B cell (primary cell): ENCODE measurements around the gene NINJ2. TPM values are rescaled to one million over a fixed set of nuclear protein-coding genes. Genes with fewer than 3 reads are reported as not detected.

Experiments
- ATAC-seq: fragments of 200-7000 bp; cut with Tn5 transposase; one replicate; pipeline ENCODE4 v1.10.0; 2021; ENCODE audit warnings: low read depth, mild to moderate bottlenecking, moderate number of reproducible peaks, moderate library complexity
- CTCF ChIA-PET: fragments of 350-600 bp; sonication (Branson Sonifier 250); formaldehyde crosslinking; loops from one replicate; lab custom pipeline; 2021; ENCODE audit warnings: antibody characterized with exemption, inconsistent platforms; lab: Charles Lee
- POLR2A ChIA-PET: fragments of 350-600 bp; sonication (Branson Sonifier 250); formaldehyde crosslinking; loops from one replicate; lab custom pipeline; 2021; ENCODE audit warnings: antibody characterized with exemption; lab: Charles Lee
- DNase-seq: peaks from one replicate; pipeline ENCODE4 v3.0.0; 2013
- H2AFZ ChIP-seq: 2 replicates; pipeline ENCODE4 v1.6.1; 2012; ENCODE audit warnings: mild to moderate bottlenecking, low read depth, low read length; ENCODE audit not compliant: insufficient read depth, poor library complexity, severe bottlenecking
- H3K27ac ChIP-seq, 2 donors: 1 replicate in 1 of 2; 2 replicates in 1 of 2; pipeline ENCODE4 v1.5.1; 2012 to 2013; ENCODE audit warnings: low read length in 2 of 2, mild to moderate bottlenecking in 2 of 2, moderate library complexity in 1 of 2
- H3K27me3 ChIP-seq, 4 experiments: fragments of 200-600 bp in 1 of 4; sonication (generic) in 1 of 4; replicated peaks in 1 of 4; 1 replicate in 2 of 4; 2 replicates in 2 of 4; pipeline versions ENCODE4 v1.6.1 to v1.7.0; 2013 to 2016; ENCODE audit warnings: low read length in 3 of 4, mild to moderate bottlenecking in 2 of 4, mixed read lengths in 1 of 4, moderate library complexity in 1 of 4; ENCODE audit not compliant: insufficient read depth in 4 of 4, control insufficient read depth in 3 of 4; ENCODE audit errors: control extremely low read depth in 1 of 4
- H3K36me3 ChIP-seq, 2 experiments: replicated peaks in 1 of 2; 1 replicate in 1 of 2; 2 replicates in 1 of 2; pipeline versions ENCODE4 v1.6.1 to v1.7.1; 2013; ENCODE audit warnings: low read length in 1 of 2; ENCODE audit not compliant: insufficient read depth in 2 of 2, control insufficient read depth in 1 of 2; ENCODE audit errors: control extremely low read depth in 1 of 2, extremely low read depth in 1 of 2
- H3K4me1 ChIP-seq, 2 donors: fragments of 200-600 bp in 1 of 2; sonication (generic) in 1 of 2; 1 replicate in 1 of 2; 2 replicates in 1 of 2; pipeline versions ENCODE4 v1.5.1 to v1.6.1; 2013 to 2017; ENCODE audit warnings: low read length in 2 of 2; ENCODE audit not compliant: control insufficient read depth in 2 of 2, insufficient read depth in 2 of 2
- H3K4me2 ChIP-seq: replicated peaks from 2 replicates; pipeline ENCODE3; 2012; ENCODE audit warnings: mild to moderate bottlenecking, low read depth, low read length; ENCODE audit not compliant: poor library complexity, severe bottlenecking
- H3K4me3 ChIP-seq, 5 experiments: fragments of 200-600 bp in 1 of 5; sonication (generic) in 1 of 5; 1 replicate in 3 of 5; 2 replicates in 2 of 5; pipeline versions ENCODE4 v1.5.1 to v1.7.0; 2011 to 2016; ENCODE audit warnings: low read length in 4 of 5, mild to moderate bottlenecking in 4 of 5, low read depth in 2 of 5, control low read depth in 1 of 5, moderate library complexity in 1 of 5; ENCODE audit not compliant: insufficient read depth in 1 of 5; ENCODE audit errors: control extremely low read depth in 1 of 5, extremely low read depth in 1 of 5
- H3K79me2 ChIP-seq: fragments of 200-600 bp; sonication (generic); one replicate; pipeline ENCODE4 v1.6.0; 2016; ENCODE audit warnings: low read length; ENCODE audit not compliant: control insufficient read depth, insufficient read depth
- H3K9ac ChIP-seq: fragments of 200-600 bp; sonication (generic); 2 replicates; pipeline ENCODE4 v1.6.1; 2017; ENCODE audit warnings: mild to moderate bottlenecking, low read length, moderate library complexity
- H3K9me3 ChIP-seq, 3 donors: one replicate each; pipeline versions ENCODE4 v1.6.1 to v1.7.1; 2013; ENCODE audit warnings: low read length in 2 of 3; ENCODE audit not compliant: control insufficient read depth in 2 of 3, insufficient read depth in 1 of 3; ENCODE audit errors: control extremely low read depth in 1 of 3
- H4K20me1 ChIP-seq: 2 replicates; pipeline ENCODE4 v1.6.0; 2012; ENCODE audit warnings: mild to moderate bottlenecking, low read length; ENCODE audit not compliant: insufficient read depth, control insufficient read depth, poor library complexity, severe bottlenecking
- H3K27ac Mint-ChIP-seq: one replicate; pipeline ENCODE4 v1.8.0; 2021; ENCODE audit warnings: mixed read lengths
- H3K27me3 Mint-ChIP-seq: one replicate; pipeline ENCODE4 v1.8.0; 2021; ENCODE audit warnings: mixed read lengths
- H3K4me1 Mint-ChIP-seq: one replicate; pipeline ENCODE4 v1.8.0; 2021; ENCODE audit warnings: mixed read lengths
- H3K4me3 Mint-ChIP-seq: one replicate; pipeline ENCODE4 v1.8.0; 2021; ENCODE audit warnings: mixed read lengths
- H3K9me3 Mint-ChIP-seq: one replicate; pipeline ENCODE4 v1.8.0; 2022; ENCODE audit warnings: mixed read lengths; ENCODE audit not compliant: insufficient read depth
- EZH2 ChIP-seq: IDR thresholded peaks from 2 replicates; pipeline ENCODE4 v1.6.1; 2012; ENCODE audit warnings: borderline replicate concordance, low read depth, mild to moderate bottlenecking, moderate library complexity, low read length; ENCODE audit not compliant: insufficient read depth, poor library complexity, severe bottlenecking
- WGBS: methylation state at CpG from one replicate; pipeline ENCODE4 v1.1.5; 2013; ENCODE audit warnings: missing lambda C conversion rate; ENCODE audit not compliant: insufficient coverage; 5-methylcytosine and 5-hydroxymethylcytosine counted together
- intact Hi-C: fragments of 100-400 bp; cut with micrococcal nuclease; formaldehyde crosslinking; loops from one replicate; pipeline ENCODE4 v1.10.0; 2022
- polyA plus RNA-seq: library from polyadenylated mRNA; depleted of rRNA; stranded (reverse); fragments of >200 nt; gene quantifications from 2 replicates; pipeline ENCODE4 v1.2.3, GENCODE V29; 2012
- total RNA-seq, 2 donors: library from RNA; stranded (reverse); fragments of 120-200 nt in 1 of 2; gene quantifications; 1 replicate in 1 of 2; 2 replicates in 1 of 2; pipeline versions ENCODE4 v1.2.3 to v1.2.4, GENCODE V29; 2013 to 2022
- TF ChIP-seq, protein P1 (sequence below): fragments of 200-600 bp; IDR thresholded peaks from one replicate; pipeline ENCODE4 v1.8.0; 2022; ENCODE audit warnings: antibody characterized with exemption, mild to moderate bottlenecking

The NINJ2 gene
- total and polyA plus RNA-seq, 2 donors (not counting 1 experiment from before 2014, with no cell fraction given) = 2.9 to 10.2 TPM

DNA sequence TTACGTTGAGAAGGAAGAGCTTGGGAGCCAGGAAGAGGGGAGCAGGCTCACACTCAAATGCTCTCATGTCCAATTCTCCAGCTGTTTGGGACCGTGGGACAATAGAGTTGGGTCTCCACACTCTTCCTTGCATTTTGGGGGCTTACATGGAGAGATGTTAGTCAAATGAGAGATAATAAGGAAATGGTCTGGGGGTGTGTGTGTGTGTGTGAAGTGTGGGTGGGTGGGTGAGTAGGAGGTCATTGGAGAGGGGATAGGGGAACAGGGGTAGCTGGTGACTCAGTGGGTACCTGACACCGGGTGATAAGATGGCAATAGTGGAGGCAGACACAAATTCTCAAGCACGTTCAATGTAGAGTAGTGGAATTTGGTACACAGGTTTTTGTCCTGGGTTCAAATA, 135.5 kb downstream of the NINJ2 start:
- CTCF ChIA-PET = no interaction called here
- intact Hi-C loops = no loop called here
- Histone ChIP-seq H3K4me2 (no peak overlapping the region), H3K79me2 (no peaks in the 10 kb centered on the region), H3K36me3 (no peaks in the 10 kb centered on the region), H3K27ac (no peak overlapping the region), H3K9ac (no peak overlapping the region), H3K4me3 (no peak overlapping the region), H3K9me3 (peaks cover 0 to 22% (median 9%) of the 10 kb centered on the region in 3 donors), H4K20me1 (no peaks in the 10 kb centered on the region), H3K4me1 (no peaks in the 10 kb centered on the region), H3K27me3 (peaks cover 0 to 3% (median 0%) of the 10 kb centered on the region in 4 experiments), H2AFZ (no peak overlapping the region)
- no peak overlapping the region for H3K27ac Mint-ChIP-seq
- peaks cover 7% of the 10 kb centered on the region for H3K9me3 Mint-ChIP-seq
- TF ChIP-seq, protein P1, sequence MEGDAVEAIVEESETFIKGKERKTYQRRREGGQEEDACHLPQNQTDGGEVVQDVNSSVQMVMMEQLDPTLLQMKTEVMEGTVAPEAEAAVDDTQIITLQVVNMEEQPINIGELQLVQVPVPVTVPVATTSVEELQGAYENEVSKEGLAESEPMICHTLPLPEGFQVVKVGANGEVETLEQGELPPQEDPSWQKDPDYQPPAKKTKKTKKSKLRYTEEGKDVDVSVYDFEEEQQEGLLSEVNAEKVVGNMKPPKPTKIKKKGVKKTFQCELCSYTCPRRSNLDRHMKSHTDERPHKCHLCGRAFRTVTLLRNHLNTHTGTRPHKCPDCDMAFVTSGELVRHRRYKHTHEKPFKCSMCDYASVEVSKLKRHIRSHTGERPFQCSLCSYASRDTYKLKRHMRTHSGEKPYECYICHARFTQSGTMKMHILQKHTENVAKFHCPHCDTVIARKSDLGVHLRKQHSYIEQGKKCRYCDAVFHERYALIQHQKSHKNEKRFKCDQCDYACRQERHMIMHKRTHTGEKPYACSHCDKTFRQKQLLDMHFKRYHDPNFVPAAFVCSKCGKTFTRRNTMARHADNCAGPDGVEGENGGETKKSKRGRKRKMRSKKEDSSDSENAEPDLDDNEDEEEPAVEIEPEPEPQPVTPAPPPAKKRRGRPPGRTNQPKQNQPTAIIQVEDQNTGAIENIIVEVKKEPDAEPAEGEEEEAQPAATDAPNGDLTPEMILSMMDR = no peak
- no peak for TF ChIP-seq EZH2
- ATAC-seq (no peak), DNase-seq (no peak)
- H3K4me1 Mint-ChIP-seq = no peaks in the 10 kb centered on the region
- WGBS = 86% methylated on average over 4 of the region's 4 CpGs
- POLR2A ChIA-PET = no interaction called here
- H3K4me3 Mint-ChIP-seq = no peak overlapping the region
- peaks cover 14% of the 10 kb centered on the region for H3K27me3 Mint-ChIP-seq

DNA sequence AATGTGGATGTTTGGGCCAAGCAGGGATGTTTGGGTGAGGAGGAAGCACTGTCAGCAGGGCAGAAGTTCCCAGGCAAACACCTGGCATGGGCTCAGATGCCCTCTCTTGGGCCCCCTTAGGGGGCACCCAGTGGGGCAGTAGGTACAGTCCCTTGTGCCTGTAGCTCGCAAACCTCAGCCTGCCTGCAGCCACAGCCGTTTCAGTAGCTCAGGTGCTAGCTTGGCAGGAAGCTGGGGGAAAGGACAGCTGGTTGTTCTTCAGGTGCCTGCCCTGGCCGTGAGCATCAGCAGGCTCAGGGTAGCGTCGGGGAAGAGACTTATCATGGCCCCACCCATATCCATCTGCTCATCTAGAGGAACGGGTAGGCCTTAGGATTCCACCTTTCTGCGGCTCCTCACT, 136.0 kb downstream of the NINJ2 start:
- no peak for ATAC-seq
- intact Hi-C loops = no loop called here
- Histone ChIP-seq H3K9ac (no peak overlapping the region), H3K9me3 (peaks cover 0 to 20% (median 4%) of the 10 kb centered on the region in 3 donors), H3K27me3 (peaks cover 0 to 3% (median 0%) of the 10 kb centered on the region in 4 experiments), H3K4me3 (no peak overlapping the region), H3K36me3 (no peaks in the 10 kb centered on the region), H3K4me1 (no peaks in the 10 kb centered on the region), H3K27ac (no peak overlapping the region), H2AFZ (no peak overlapping the region), H3K79me2 (no peaks in the 10 kb centered on the region), H4K20me1 (no peaks in the 10 kb centered on the region), H3K4me2 (no peak overlapping the region)
- DNase-seq = no peak
- no peak for TF ChIP-seq EZH2
- TF ChIP-seq, protein P1 = no peak
- peaks cover 12% of the 10 kb centered on the region for H3K27me3 Mint-ChIP-seq
- ChIA-PET CTCF (no interaction called here), POLR2A (no interaction called here)
- H3K9me3 Mint-ChIP-seq = peaks cover 4% of the 10 kb centered on the region
- H3K4me3 Mint-ChIP-seq = no peak overlapping the region
- WGBS = 65% methylated on average over 5 of the region's 7 CpGs
- no peak overlapping the region for H3K27ac Mint-ChIP-seq
- H3K4me1 Mint-ChIP-seq = no peaks in the 10 kb centered on the region
